Motor neuron (in vitro differentiated cells): Measurements from ENCODE around the gene SLC35E4. TPM values are rescaled to one million over a fixed set of nuclear protein-coding genes. Genes with fewer than 3 reads are reported as not detected.
A peak's percentile ranks its signal among the peaks of the same experiment; 100 is the strongest.

Experiments
- ATAC-seq, 8 experiments: fragments of 200-7000 bp; cut with Tn5 transposase; replicated peaks in 6 of 8; 2 replicates each; pipeline ENCODE4 v1.8.0; 2021; ENCODE audit warnings: mild to moderate bottlenecking in 8 of 8, moderate library complexity in 8 of 8
- H3K27ac ChIP-seq, 2 donors: fragments of 250-450 bp; sonication (Bioruptor Pico); 2 replicates each; pipeline ENCODE4 v1.9.0; 2021; ENCODE audit warnings: antibody characterized with exemption in 2 of 2, mild to moderate bottlenecking in 2 of 2, moderate library complexity in 1 of 2
- H3K4me1 ChIP-seq, 2 donors: fragments of 250-450 bp; sonication (Bioruptor Pico); replicated peaks in 1 of 2; 2 replicates each; pipeline ENCODE4 v1.6.1; 2021; ENCODE audit warnings: antibody characterized with exemption in 2 of 2, mild to moderate bottlenecking in 2 of 2, moderate library complexity in 1 of 2
- H3K4me3 ChIP-seq, 5 donors: fragments of 250-450 bp; sonication (Bioruptor Pico); 2 replicates each; pipeline ENCODE4 v1.9.0; 2021; ENCODE audit warnings: antibody characterized with exemption in 5 of 5, mild to moderate bottlenecking in 5 of 5, moderate library complexity in 4 of 5
- WGBS, 10 experiments: fragments of 450-650 bp; shearing (Covaris generic); methylation state at CpG; one replicate each; pipeline ENCODE4 v1.0.0; 2022; 5-methylcytosine and 5-hydroxymethylcytosine counted together
- in situ Hi-C, 9 experiments: fragments of 400-800 bp; cut with MboI; loops; one replicate each; pipeline ENCODE4 v1.15.0; 2021; ENCODE audit warnings: low sequenced_read_pairs in 9 of 9, low pct_unique_long_range_greater_than_20kb in 2 of 9; ENCODE audit not compliant: unreplicated experiment in 9 of 9
- total RNA-seq, 8 experiments: library from RNA; unstranded; fragments of 300-600 nt; gene quantifications; 2 replicates each; pipeline versions ENCODE4 v1.2.3 to v1.2.4, GENCODE V29; 2022

SLC35E4 gene
- total RNA-seq, 8 experiments from 2014 or later: 0.22 to 7.6 (median 2.9) TPM

DNA sequence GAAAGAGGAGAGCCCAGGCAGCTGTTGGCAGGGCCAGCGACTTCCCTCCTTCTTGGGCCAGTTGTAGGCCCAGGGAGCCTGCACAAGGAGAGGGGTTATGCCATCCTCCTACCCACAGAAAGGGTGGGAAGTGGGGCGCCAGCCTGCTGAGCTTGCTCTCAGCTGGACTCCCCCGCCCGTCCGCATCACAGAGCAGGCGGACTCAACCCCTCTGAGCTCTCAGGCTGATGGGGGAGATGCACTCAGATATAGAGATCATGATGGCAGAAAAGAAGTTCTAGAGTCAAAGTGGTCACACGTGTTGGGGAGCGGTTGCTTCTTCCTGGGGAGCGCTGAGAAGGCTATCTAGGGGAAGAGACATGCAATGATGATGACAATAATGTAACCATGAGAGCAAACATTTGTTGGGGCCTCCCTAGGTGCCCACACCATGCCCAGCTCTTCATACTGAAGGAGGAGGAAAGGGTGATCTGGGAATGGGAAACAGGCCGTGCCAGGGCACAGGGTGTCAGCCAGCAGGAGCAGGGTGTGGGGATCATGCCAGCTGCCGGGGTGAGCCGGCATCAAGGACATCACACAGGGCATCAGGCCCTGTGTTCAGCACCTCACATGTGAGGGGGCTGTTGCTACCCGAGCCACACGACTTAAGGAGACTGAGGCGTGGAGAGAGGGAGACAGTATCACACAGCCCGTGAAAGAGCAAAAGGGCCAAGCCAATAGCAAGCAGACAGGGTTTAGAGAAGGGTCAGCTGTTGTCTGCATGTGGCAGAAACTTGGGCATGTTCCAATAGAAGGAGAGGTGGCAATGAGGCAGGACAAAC, 7.7 kb downstream of the SLC35E4 start:
- ATAC-seq: peak in 1 of 8 experiments; percentile 16
- no peak overlapping the region for H3K4me3 ChIP-seq
- H3K4me1 ChIP-seq: peaks cover 0 to 7% of the 10 kb centered on the region in 2 donors
- in situ Hi-C loops: loop anchor here in 2 of 9 experiments (25.0 kb wide), 1 partner anchor 119 kb away; no protein-coding TSS in a partner anchor
- H3K27ac ChIP-seq: no peak overlapping the region
- 84 to 100% (median 94%) methylated on average over 1 to 7 of the region's 16 CpGs; no CpG with 5 or more reads in 4 of the 10 experiments for WGBS, 10 experiments

DNA sequence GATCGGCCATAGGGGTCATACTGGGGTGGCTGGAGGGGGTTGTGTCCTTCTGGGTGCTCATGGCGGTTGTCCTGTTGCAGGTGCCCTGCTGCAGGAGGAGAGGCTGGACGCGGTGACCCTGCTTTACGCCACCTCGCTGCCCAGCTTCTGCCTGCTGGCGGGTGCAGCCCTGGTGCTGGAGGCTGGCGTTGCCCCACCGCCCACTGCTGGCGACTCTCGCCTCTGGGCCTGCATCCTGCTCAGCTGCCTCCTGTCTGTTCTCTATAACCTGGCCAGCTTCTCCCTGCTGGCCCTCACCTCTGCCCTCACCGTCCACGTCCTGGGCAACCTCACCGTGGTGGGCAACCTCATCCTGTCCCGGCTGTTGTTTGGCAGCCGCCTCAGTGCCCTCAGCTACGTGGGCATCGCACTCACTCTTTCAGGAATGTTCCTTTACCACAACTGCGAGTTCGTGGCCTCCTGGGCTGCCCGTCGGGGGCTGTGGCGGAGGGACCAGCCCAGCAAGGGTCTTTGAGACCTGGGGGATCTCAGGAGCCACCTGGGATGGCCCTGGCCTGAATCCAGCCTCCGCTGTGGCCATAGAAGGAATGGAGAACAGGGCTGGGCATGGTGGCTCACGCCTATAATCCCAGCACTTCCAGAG, 11.1 kb downstream of the SLC35E4 start:
- Histone ChIP-seq H3K4me3 (no peak overlapping the region), H3K27ac (no peak overlapping the region), H3K4me1 (no peaks in the 10 kb centered on the region)
- ATAC-seq: no peak
- 97 to 100% (median 100%) methylated on average over 1 to 10 of the region's 25 CpGs; no CpG with 5 or more reads in 7 of the 10 experiments for WGBS, 10 experiments
- in situ Hi-C loops: loop anchor here in 2 of 9 experiments (25.0 kb wide), 1 partner anchor 116 kb away; no protein-coding TSS in a partner anchor

DNA sequence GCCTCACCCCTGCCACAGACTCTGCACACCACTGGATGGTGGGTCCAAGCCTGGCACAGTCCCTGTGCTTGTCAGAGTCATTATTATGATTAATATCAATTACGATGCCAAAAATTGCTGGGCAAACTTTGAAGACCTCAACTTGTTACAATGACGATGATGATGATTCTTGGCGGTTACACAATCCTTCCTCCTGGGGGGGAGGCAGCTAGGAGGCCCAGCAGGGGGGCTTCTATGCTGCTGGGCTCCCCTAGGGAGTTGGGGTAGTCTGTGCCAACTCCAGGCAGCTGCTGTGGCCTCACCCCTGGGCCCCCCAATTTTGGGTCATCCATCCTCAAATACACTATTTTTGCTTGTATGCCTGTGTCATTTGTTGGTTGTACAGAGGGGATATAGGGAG, 12.0 kb downstream of the SLC35E4 start:
- Histone ChIP-seq H3K4me1 (no peaks in the 10 kb centered on the region), H3K27ac (no peak overlapping the region), H3K4me3 (no peak overlapping the region)
- ATAC-seq: no peak
- 76 to 93% methylated on average over 3 of the region's 3 CpGs; no CpG with 5 or more reads in 8 of the 10 experiments for WGBS, 10 experiments
- in situ Hi-C loops: loop anchor here in 2 of 9 experiments (25.0 kb wide), 1 partner anchor 115 kb away; no protein-coding TSS in a partner anchor

DNA sequence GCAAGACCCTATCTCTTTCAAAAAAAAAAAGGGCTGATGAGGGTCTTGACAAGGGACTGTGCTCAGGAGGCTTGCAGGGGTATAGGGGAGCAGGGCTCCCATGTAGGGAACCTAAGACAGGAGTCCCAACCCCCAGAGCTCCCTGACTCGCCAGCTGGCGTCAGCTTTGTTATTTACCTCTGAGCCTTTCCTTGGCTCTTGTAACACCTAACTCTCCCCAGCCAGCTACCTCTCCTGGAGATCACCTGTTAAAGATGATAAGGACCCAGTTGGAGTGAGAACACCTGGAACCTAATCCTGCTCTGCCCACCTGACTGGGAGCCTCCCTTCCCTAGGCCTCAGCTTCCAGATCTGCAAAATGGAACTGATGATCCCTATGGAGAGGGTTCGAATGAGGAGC, 13.2 kb downstream of the SLC35E4 start:
- Histone ChIP-seq H3K27ac (no peak overlapping the region), H3K4me1 (no peaks in the 10 kb centered on the region), H3K4me3 (no peak overlapping the region)
- WGBS, 10 experiments: 40 to 100% (median 100%) methylated on average over 1 of the region's 3 CpGs; no CpG with 5 or more reads in 6 of the 10 experiments
- no peak for ATAC-seq
- in situ Hi-C loops: loop anchor here in 2 of 9 experiments (25.0 kb wide), 1 partner anchor 113 kb away; no protein-coding TSS in a partner anchor

DNA sequence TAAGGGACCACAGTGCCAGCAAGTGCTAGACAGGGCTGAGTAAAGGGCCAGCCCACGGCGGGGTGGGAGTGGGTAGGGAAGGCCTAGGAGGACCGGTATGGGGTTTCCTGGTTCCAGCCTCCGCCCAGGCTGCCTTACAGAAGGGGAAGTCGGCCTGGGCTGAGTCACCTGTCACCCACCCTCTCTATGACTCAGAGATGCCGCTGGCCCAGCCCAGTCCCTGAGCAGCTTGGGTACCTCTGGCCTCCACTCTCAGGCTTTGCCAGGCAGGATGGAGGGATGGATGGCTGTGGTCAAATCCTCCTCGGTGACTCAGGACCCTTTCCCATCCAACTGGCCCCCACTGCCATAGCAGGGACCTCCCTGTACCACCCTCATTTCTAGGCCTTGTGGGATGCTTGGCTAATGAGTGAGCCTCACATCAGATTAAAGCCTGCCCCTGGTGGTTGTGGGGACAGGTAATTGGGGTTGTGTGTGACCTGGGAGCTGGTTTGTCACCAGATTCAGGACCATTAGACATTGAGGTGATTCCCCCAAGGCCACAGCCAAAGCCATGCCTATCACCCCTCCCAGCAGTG, 13.9 kb downstream of the SLC35E4 start:
- Histone ChIP-seq H3K4me1 (no peaks in the 10 kb centered on the region), H3K4me3 (no peak overlapping the region), H3K27ac (no peak overlapping the region)
- in situ Hi-C loops: loop anchor here in 3 of 9 experiments (25.0 kb wide), 2 partner anchors 113 to 263 kb away; no protein-coding TSS in a partner anchor
- 17 to 58% (median 27%) methylated on average over 1 to 5 of the region's 7 CpGs; no CpG with 5 or more reads in 7 of the 10 experiments for WGBS, 10 experiments
- ATAC-seq: peak; percentile 53 to 99 (median 90)

DNA sequence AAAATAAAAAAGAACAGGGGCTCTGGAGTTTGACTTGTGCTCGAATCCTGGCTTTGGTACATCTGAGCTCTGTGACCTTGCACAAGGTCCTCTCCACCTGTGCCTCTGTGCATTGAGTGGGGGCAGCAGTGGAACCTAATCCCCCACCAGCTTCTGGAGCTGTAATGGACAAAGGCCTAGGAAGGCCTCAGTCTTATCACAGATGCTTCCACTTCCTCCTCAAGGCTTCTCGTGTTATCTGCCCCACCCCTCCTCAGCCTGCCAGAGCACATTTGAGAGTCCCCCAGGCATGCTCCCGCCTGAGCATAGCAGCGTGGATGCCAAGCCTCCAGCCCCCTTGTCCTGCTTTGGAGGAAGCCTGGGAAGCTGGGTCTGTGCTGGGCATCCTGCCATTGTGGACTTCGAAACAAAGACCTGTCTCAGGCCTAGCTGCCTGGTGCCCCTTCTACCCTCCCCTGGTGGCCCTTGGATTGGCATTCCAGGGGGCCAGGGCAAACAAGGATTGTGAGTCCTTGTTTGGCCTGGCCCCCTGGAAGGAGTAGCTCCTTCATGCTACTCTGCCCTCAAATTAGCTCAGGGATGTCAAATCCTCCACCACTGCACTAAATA, 15.0 kb downstream of the SLC35E4 start:
- Histone ChIP-seq H3K27ac (no peak overlapping the region), H3K4me1 (no peaks in the 10 kb centered on the region), H3K4me3 (no peak overlapping the region)
- in situ Hi-C loops: loop anchor here in 1 of 9 experiments (25.0 kb wide), 1 partner anchor 262 kb away; no protein-coding TSS in a partner anchor
- 36 to 100% (median 80%) methylated on average over 1 to 4 of the region's 5 CpGs; no CpG with 5 or more reads in 3 of the 10 experiments for WGBS, 10 experiments
- ATAC-seq: peak in 2 of 8 experiments; percentile 32 to 78

DNA sequence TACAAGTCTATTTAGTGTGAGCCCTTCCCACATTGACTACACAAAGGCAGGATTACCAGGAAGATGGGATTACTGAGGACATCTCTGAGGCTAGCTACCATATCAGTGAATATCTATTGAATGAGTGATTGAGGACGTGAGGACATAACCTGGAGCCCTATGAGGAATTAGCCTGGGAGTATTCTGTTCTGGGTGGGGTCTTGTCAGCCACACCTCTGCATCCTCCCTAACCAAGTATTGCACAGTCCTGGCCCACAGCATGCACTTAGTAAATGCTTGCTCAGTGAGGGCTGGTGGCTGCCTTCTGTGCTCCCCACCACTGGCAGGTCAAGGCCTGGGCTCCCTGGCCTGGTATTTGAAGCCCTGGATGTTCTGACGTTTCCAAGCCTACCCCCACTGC, 17.3 kb downstream of the SLC35E4 start:
- 33 to 80% (median 79%) methylated on average over 1 to 2 of the region's 2 CpGs; no CpG with 5 or more reads in 7 of the 10 experiments for WGBS, 10 experiments
- peak in 2 of 8 experiments; percentile 78 to 80 for ATAC-seq
- in situ Hi-C loops: loop anchor here in 1 of 9 experiments (25.0 kb wide), 1 partner anchor 259 kb away; no protein-coding TSS in a partner anchor

DNA sequence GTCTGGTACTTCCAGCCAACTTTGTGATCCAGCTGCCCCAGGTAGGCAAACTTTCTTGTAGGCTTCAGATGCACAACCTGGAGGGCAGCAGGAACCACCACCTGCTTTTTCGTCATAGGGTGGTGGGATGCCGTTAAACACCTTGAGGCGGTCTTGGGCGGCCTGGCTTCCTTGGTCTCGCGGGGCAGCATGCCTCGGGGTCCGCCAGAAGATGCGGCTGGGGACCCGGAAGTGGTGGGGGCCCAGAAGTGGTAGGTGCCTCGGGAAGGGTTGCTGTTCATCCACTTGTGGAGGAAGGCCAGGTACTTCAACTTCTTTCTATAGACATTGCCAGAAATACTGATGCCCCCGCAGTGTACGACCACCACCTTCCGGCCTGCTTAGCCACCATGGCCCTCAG, 18.8 kb downstream of the SLC35E4 start:
- 60 to 100% (median 93%) methylated on average over 1 to 10 of the region's 14 CpGs; no CpG with 5 or more reads in 4 of the 10 experiments for WGBS, 10 experiments
- H3K4me3 ChIP-seq: no peak overlapping the region
- in situ Hi-C loops: loop anchor here in 1 of 9 experiments (25.0 kb wide), 1 partner anchor 258 kb away; no protein-coding TSS in a partner anchor
- ATAC-seq: no peak
- no peak overlapping the region for H3K27ac ChIP-seq
- H3K4me1 ChIP-seq: no peaks in the 10 kb centered on the region

More for the DNA sequence above, 17.3 kb downstream of the SLC35E4 start:
- Histone ChIP-seq H3K4me1 (no peaks in the 10 kb centered on the region), H3K4me3 (no peak overlapping the region), H3K27ac (no peak overlapping the region)

DNA sequence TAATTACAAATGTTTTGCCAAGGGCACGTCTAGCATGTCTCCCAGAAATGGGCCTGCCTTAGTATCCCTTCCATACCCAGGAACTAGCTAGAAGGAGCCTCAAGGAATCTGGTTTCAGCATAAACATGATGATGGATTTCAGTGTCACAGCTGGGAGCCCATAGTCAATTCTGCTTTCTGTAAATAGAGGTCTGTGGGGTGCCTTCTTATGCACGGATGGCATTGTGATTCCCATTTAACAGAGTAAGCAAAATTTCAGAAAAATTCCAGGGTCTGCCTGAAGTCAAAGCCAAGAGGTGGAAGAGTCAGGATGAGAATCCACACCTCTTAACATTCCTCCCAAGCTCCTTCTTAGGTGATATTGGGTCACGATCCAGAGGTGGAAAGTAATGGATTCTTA, 20.0 kb downstream of the SLC35E4 start:
- no peak for ATAC-seq
- in situ Hi-C loops: loop anchor here in 1 of 9 experiments (25.0 kb wide), 1 partner anchor 257 kb away; no protein-coding TSS in a partner anchor
- no peaks in the 10 kb centered on the region for H3K4me1 ChIP-seq
- H3K4me3 ChIP-seq: no peak overlapping the region
- H3K27ac ChIP-seq: no peak overlapping the region
- 0 to 100% (median 17%) methylated on average over 1 to 3 of the region's 3 CpGs; no CpG with 5 or more reads in 2 of the 10 experiments for WGBS, 10 experiments

DNA sequence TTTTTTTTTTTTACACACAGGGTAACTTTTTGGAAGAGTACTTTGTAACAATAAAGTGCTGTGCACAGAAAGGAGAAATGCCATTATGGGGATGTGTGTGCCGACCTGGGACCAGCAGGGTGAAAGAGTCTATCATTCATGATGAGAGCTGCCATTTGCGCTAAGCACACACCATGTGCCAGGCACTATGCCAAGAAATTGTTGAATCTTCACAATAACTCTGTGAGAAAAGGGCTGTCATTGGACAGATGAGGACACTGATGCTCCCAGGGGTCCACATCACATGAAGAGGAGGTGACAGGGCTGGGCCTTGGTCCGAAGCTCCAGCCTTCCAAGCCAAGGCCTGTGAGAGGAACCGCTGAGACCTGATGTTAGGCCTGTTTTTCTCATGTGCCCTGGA, 26.5 kb downstream of the SLC35E4 start:
- WGBS, 10 experiments: 76 to 100% (median 90%) methylated on average over 1 to 3 of the region's 4 CpGs; no CpG with 5 or more reads in 2 of the 10 experiments
- Histone ChIP-seq H3K4me1 (peaks cover 0 to 2% of the 10 kb centered on the region in 2 donors), H3K4me3 (no peak overlapping the region), H3K27ac (no peak overlapping the region)
- ATAC-seq: peak in 1 of 8 experiments; percentile 45
- in situ Hi-C loops: loop anchor here in 1 of 9 experiments (25.0 kb wide), 1 partner anchor 250 kb away; no protein-coding TSS in a partner anchor

DNA sequence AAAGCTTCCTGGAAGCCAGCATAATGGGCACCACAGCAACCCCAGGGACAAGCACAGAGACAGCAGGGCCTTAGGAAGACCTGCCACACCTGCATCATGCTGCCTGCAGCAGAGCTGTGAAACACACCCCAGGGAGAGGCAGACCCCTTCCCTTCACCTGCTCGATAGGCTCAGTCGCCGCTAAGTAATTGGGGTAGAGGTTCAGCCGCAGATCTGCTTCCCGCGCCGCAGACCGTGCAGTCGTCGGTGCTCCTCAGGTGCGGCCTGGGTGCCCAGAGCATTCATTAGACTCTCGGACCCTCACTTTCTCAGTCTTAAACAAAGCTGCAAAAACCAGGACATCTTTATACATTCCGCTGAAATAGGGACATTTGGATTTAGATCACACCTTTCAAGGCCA, 29.2 kb downstream of the SLC35E4 start:
- WGBS, 10 experiments: 60 to 100% (median 99%) methylated on average over 2 to 10 of the region's 13 CpGs; no CpG with 5 or more reads in 4 of the 10 experiments
- in situ Hi-C loops: loop anchor here in 1 of 9 experiments (25.0 kb wide), 1 partner anchor 248 kb away; no protein-coding TSS in a partner anchor
- Histone ChIP-seq H3K27ac (no peak overlapping the region), H3K4me3 (no peak overlapping the region), H3K4me1 (peaks cover 3 to 7% of the 10 kb centered on the region in 2 donors)
- no peak for ATAC-seq

DNA sequence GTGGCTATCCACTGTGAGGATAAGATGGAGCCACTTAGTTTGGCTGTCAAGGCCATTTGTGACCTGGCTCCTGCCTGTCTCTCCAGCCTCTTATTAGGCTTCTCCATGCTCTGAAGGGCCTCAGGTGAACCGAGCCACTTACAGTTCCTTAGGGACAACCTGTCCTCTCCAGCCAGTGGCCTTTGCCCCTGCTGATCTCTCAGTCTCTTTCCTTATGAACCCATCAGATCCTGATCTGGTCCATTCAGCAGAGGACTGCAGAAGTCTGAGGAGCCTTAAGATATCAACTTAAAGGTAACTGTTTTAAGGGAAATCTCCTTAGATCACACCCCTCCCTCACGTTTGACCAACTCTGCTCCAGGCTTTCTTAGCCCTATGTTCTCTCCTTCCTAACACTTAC, 29.7 kb downstream of the SLC35E4 start:
- peaks cover 3 to 7% of the 10 kb centered on the region in 2 donors for H3K4me1 ChIP-seq
- H3K27ac ChIP-seq: no peak overlapping the region
- no peak for ATAC-seq
- no peak overlapping the region for H3K4me3 ChIP-seq
- WGBS, 10 experiments: 18 to 100% (median 54%) methylated on average over 1 to 2 of the region's 2 CpGs; no CpG with 5 or more reads in 6 of the 10 experiments
- in situ Hi-C loops: loop anchor here in 1 of 9 experiments (25.0 kb wide), 1 partner anchor 247 kb away; no protein-coding TSS in a partner anchor
